NCI-H524 (cell line): ENCODE data around the gene DCD.
"Not testable (repeated sequence)": the region's sequence is repeated elsewhere in the genome, so short reads cannot be mapped to it uniquely, and the experiment has no call there.

Experiments used
- DNase-seq, 2 experiments: peaks; one replicate each; lab custom pipeline; 2025; lab: John Stamatoyannopoulos, UW

Gene DCD

DNA sequence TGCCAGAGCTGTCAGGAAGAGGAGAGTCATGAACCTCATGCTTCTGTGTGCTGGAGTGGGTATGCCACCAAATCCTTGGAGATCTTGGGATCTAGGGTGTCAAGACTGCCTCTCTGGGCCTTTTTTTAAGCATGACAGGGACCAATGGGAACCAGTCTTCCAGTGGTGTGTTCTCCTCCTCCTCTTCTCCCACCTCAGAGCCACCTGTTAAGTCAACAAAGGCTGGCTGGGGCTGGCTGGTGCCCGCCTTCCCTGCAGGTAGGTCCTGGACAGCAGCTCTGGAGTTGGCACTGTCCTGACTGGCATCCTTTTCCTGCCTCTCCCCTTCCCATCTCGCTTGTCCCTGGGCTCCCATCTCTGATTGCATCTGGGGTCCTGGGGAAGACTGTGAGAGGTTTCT, at the start of gene DCD:
Gene DCD (minus strand): TSS at position 101 of the 400 bp plus-strand sequence. CDS start 62 bp downstream, at position 39.
- DNase-seq = no peak

DNA sequence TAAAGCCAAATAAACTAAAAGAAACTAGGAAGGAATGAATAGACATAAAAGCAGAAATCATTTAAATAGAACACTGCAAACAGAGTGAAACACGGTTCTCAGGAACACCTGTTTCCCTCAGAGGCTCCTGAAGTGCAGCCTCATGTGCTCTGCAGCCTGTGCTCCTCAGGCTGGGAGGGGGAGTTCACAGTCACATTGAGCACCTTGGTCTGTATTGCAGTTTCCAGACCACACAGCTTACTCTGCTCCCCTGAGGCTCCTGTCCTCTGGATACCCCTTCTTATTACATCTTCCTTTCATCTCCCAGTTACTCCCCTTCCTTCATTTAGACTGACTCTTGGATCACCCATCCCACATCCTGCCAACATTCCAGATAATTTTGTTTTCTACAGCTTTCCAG, 49.7 kb upstream of the DCD start:
- DNase-seq = no peak

GRCh38 chr12:54692353-54692752, 44.2 kb upstream of the DCD start:
- DNase-seq = no peak

DNA sequence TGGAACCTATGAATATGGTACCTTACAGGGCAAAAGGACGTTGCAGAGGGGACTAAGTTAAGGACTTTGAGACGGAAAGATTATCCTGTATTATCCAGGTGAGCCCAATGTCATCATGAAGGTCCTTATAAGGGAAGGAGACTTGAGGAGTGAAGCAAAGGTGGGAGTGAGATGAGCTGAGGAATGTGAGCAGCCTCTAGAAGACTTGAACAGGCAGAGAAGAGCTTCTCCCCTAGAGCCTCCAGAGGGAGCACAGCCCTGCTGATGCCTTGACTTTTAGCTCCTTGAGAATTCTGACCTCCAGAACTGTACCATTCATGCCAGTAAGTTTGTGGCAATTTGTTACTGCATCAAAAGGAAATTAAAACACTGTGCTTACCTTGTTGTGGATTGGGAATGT, 41.8 kb upstream of the DCD start:
- no peak for DNase-seq

- peak in 1 of 2 experiments; percentile 46 for DNase-seq
Observed at GRCh38 chr12:54689034-54689372, 40.8 kb upstream of the DCD start.

DNA sequence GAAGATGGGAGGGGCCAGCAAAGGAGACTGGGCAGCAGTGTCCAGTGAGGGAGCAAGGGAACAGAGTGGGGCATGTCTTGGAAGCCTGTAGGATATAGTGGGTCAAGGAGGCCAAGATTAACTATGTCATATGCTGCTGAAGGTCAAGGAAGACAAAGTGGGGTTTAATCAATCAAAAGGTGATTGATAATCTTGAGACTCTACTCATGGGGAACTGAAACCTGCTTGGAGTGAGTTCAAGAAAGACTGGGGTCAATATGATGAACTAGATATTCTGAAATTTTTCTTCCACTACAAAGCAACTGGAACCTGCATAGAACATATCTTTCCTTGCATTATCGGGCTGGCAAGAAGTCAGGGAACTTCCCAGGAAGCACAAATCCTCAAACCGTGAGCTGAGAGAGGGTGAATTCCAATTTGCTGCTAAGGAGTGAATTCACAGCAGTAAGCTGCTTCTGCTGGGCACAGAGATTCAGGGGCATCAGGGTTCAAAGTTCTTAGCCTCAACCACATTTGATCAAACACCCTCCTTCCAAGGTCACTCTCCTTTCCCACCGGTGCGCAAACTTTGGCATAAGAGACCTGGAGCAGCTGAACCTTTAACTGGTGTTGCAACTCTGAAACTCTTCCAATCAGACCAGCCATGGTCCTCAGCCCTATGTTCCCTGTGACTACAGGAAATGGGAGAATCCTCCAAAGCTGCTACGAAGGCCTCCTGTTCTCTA, 40.3 kb upstream of the DCD start:
- no peak for DNase-seq

DNA sequence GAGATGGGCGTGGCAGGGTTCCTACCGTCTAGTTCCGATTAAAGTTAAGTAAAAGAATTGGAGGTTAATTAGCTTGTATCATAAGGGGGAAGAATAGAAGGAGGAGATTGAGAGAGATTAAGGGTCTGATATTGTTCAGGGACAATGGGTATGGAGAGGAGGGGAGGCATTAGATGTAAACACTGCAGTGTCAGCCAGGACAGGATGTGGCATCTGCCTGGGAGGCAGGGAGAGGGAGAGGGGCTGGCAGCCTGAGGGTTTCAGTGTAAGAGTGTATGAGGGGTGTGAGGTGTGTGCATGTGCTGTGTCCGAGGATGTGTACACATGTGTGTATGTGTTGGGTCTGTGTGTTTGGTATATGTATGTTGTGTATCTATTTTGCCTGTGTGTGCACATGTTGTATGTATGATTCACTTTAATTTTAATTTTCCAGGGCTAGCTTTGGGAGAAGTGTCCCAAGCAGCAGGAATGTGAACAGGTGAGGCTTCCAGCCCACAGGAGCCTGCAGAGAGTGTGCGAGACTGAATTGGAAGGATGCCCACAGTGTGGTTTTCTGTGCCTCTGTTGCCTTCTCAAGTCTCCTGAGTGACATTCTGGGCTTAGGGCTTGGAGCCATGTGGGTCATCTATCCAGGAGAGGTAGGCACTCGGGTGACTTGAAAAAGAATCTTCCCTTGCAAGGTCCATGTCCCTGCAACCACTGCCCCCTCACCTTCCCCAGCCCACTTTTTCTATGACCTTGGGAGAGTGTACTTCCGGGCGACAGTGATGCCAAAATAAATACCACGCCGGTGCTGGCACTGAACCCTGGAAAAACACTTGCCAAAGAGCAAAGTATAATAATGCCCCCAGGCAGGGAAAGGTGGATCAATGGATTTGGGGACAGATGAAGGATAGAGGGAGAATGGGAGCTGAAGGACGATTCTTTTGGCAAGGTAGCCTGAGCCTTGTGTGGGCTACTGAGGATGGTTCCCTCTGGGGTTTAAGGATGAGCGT, 36.8 kb upstream of the DCD start:
- no peak for DNase-seq

DNA sequence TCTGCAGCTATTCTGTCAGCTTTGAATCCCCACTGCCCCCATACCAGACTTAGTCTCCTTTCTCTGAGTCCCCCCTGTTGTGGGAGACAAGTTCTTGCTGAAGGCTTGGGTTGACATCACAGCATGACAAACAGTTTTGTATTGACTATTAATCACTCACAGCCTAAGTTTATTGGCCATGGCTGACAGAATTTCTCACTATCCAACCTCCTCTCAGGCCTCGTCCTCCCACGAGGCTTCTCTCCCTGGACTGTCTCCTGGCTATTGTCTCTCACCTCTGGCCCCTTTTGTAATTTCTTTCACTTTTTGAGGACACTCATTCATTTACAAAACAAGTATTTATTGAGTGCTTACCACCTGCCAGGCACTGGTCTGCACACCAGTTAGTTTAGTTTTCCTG, 35.2 kb upstream of the DCD start:
- DNase-seq = no peak

GRCh38 chr12:54682674-54683073, 34.5 kb upstream of the DCD start:
- no peak for DNase-seq

GRCh38 chr12:54680374-54680773, 32.2 kb upstream of the DCD start:
- peak in 1 of 2 experiments; percentile 8 for DNase-seq

GRCh38 chr12:54678131-54678530, 30.0 kb upstream of the DCD start:
- DNase-seq = no peak

- DNase-seq = no peak
Observed at GRCh38 chr12:54667945-54668344, 19.8 kb upstream of the DCD start.

DNA sequence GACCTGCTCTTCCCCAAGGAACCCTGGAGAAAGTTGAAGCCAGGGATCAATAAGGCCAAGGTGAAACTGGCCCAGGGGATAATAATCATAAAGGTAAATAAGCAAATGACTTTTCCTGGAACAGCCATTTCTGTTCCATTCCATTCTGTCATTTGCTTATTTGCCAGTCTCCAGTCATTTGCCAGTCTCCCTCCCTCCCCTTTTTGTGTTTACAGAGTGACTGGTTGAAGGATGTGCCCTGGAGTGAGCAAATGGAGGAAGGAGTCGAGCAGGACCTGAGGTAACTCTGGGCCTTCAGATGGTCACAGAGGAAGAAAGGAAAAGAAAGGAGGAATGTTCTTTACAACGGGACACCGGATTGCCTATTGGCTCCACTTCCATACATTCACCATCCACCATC, 17.8 kb upstream of the DCD start:
- no peak for DNase-seq

GRCh38 chr12:54665022-54665635, 17.0 kb upstream of the DCD start:
- not testable (repeated sequence) for DNase-seq

DNA sequence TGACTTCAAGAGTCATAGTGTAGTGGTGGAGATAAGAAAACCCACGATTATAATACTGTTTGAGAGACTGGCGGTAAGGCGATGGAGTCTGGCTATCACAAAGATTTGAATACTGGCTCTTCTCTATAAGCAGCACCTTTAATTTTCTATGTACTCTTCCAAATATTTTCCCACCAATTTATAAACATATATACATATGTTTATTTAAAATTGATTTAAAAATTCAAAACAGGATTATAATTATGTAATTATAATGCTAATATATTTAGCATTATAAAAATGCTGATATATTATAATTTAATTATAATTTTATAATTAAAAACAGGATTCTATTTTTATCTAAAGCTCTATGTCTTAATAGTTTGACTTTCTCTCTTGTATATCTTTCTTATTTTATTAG, 15.4 kb upstream of the DCD start:
- DNase-seq = no peak

GRCh38 chr12:54662026-54662425, 13.9 kb upstream of the DCD start:
- DNase-seq = no peak

DNA sequence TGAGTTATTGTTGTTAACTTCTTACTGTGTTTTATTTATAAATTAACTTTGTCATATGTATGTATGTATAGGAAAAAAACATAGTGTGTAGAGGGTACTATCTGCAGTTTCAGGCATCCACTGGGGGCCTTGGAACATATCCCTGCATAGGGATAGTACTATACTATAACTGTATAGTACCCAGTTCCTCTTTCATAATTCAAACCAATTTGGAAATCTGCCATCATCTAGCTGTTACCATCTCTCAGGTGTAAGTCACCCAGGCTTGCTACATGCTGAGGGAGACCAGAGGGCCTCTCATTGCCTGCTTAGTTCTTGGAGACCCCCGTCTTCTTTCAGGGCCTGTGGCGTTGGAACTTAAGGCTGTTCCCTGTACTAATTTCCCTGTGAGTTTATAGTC, 12.9 kb upstream of the DCD start:
- no peak for DNase-seq

- no peak for DNase-seq
Observed at GRCh38 chr12:54660320-54660962, 12.3 kb upstream of the DCD start.

- peak in 1 of 2 experiments; percentile 18 for DNase-seq
Observed at GRCh38 chr12:54658306-54659264, 10.4 kb upstream of the DCD start.

DNA sequence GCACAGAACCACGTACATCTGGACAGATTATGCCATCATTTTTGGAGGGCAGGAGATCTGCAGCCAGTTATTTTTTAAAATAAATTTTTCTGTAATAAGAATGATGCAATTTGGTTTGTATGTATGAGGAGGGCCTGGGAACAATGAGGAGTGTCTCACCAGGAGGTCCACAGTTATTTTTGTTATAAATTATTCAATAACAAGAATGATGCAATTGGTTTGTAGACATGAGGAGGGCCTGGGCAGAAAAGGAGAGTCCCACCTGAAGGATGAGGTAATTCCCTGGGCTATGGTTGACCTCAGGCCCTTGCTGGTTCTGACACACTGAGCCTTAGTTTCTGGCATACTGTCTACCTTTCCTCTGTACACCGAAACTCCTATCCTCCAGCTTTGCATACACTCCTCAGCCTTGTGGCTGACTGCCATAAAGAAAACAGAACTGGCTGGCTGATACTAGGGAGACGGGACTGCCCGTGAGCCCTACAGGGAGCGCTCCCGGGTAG, 9.0 kb upstream of the DCD start:
- no peak for DNase-seq

GRCh38 chr12:54654926-54655325, 6.8 kb upstream of the DCD start:
- no peak for DNase-seq
